Endothelial cell of umbilical vein (primary cell): Measurements from ENCODE around the gene ZNF511. TPM values are rescaled to one million over a fixed set of nuclear protein-coding genes. Genes with fewer than 3 reads are reported as not detected.

Source experiments
- BruUV-seq: library from RNA; stranded (reverse); fragments of 400-500 nt; replicated peaks from 2 replicates; lab custom pipeline; 2021; lab: Mats Ljungman, UMichigan
- CTCF ChIA-PET: fragments of 300-600, 350-600 bp; sonication (Branson Sonifier 250); formaldehyde crosslinking; loops from one replicate; lab custom pipeline; 2021; ENCODE audit warnings: antibody characterized with exemption, inconsistent platforms; lab: Charles Lee
- POLR2A ChIA-PET: fragments of 300-600, 350-600 bp; sonication (Branson Sonifier 250); formaldehyde crosslinking; loops from one replicate; lab custom pipeline; 2021; ENCODE audit warnings: antibody characterized with exemption, inconsistent platforms; lab: Charles Lee
- DNase-seq: peaks from one replicate; pipeline ENCODE4 v3.0.0-alpha.2; 2011; ENCODE audit warnings: low read depth, low spot score
- FAIRE-seq: peaks from 2 replicates; lab custom pipeline; 2011; peaks lifted over from hg19 to GRCh38; lab: Jason Lieb, UNC
- H2AFZ ChIP-seq: 2 replicates; pipeline ENCODE4 v1.6.0; 2012; ENCODE audit warnings: low read depth, low read length, control low read depth, inconsistent platforms
- H3K27ac ChIP-seq: 2 replicates; pipeline ENCODE4 v1.5.1; 2011; ENCODE audit warnings: low read depth, mild to moderate bottlenecking, control low read depth, low read length, moderate library complexity; ENCODE audit not compliant: insufficient read depth
- H3K27me3 ChIP-seq, 2 experiments: 2 replicates each; pipeline versions ENCODE4 v1.6.0 to v1.6.1; 2011; ENCODE audit warnings: low read length in 2 of 2, mixed read lengths in 1 of 2; ENCODE audit not compliant: control insufficient read depth in 2 of 2, insufficient read depth in 2 of 2
- H3K36me3 ChIP-seq, 2 experiments: 2 replicates in 1 of 2; 3 replicates in 1 of 2; pipeline ENCODE4 v1.5.1; 2011; ENCODE audit warnings: low read length in 2 of 2, mild to moderate bottlenecking in 1 of 2, moderate library complexity in 1 of 2; ENCODE audit not compliant: control insufficient read depth in 2 of 2, insufficient read depth in 2 of 2; ENCODE audit errors: extremely low read depth in 1 of 2
- H3K4me1 ChIP-seq: 3 replicates; pipeline ENCODE4 v1.5.1; 2011; ENCODE audit warnings: mild to moderate bottlenecking, low read length; ENCODE audit not compliant: control insufficient read depth, insufficient read depth; ENCODE audit errors: extremely low read depth
- H3K4me2 ChIP-seq: 2 replicates; pipeline ENCODE4 v1.6.1; 2011; ENCODE audit warnings: low read length, control low read depth, mixed read lengths; ENCODE audit not compliant: insufficient read depth
- H3K4me3 ChIP-seq, 3 experiments: fragments of 200-600 bp in 1 of 3; sonication (generic), shearing (Covaris generic) in 1 of 3; replicated peaks in 1 of 3; 2 replicates each; pipeline ENCODE4 v1.5.1; 2011 to 2016; ENCODE audit warnings: control low read depth in 3 of 3, low read length in 3 of 3, mild to moderate bottlenecking in 2 of 3, inconsistent platforms in 1 of 3, low read depth in 1 of 3, moderate library complexity in 1 of 3; ENCODE audit not compliant: insufficient read depth in 1 of 3
- H3K79me2 ChIP-seq: 2 replicates; pipeline ENCODE4 v1.6.0; 2012; ENCODE audit warnings: low read length, inconsistent platforms; ENCODE audit not compliant: control insufficient read depth, insufficient read depth
- H3K9ac ChIP-seq: replicated peaks from 2 replicates; pipeline ENCODE3; 2011; ENCODE audit warnings: low read length, control low read depth; ENCODE audit not compliant: insufficient read depth; ENCODE audit errors: extremely low read depth
- H3K9me1 ChIP-seq: replicated peaks from 3 replicates; pipeline ENCODE4 v1.6.0; 2011; ENCODE audit warnings: mild to moderate bottlenecking, low read length; ENCODE audit not compliant: control insufficient read depth, insufficient read depth; ENCODE audit errors: extremely low read depth
- H3K9me3 ChIP-seq: replicated peaks from 2 replicates; pipeline ENCODE4 v1.5.1; 2012; ENCODE audit warnings: low read length, inconsistent platforms; ENCODE audit not compliant: control insufficient read depth, insufficient read depth
- H4K20me1 ChIP-seq: replicated peaks from 2 replicates; pipeline ENCODE3; 2011; ENCODE audit warnings: mild to moderate bottlenecking, low read length; ENCODE audit not compliant: control insufficient read depth, insufficient read depth; ENCODE audit errors: extremely low read depth
- CTCF ChIP-seq, 2 donors: IDR thresholded peaks; 1 replicate in 1 of 2; 2 replicates in 1 of 2; pipeline ENCODE4 v1.5.1; 2011; ENCODE audit warnings: low read length in 2 of 2, mild to moderate bottlenecking in 2 of 2, moderate library complexity in 2 of 2, control low read depth in 1 of 2, inconsistent platforms in 1 of 2, low read depth in 1 of 2; ENCODE audit not compliant: insufficient read depth in 1 of 2; ENCODE audit errors: extremely low read depth in 1 of 2
- EZH2 ChIP-seq: IDR thresholded peaks from 2 replicates; pipeline ENCODE4 v1.6.1; 2012; ENCODE audit warnings: borderline replicate concordance, low read depth, mild to moderate bottlenecking, moderate library complexity, low read length, inconsistent platforms; ENCODE audit not compliant: severe bottlenecking
- FOS ChIP-seq: IDR thresholded peaks from 2 replicates; pipeline ENCODE4 v1.6.1; 2011; ENCODE audit warnings: mild to moderate bottlenecking, low read length, moderate library complexity, borderline replicate concordance; ENCODE audit not compliant: insufficient read depth
- GATA2 ChIP-seq: IDR thresholded peaks from 2 replicates; pipeline ENCODE4 v1.7.0; 2011; ENCODE audit warnings: low read depth, mild to moderate bottlenecking, moderate library complexity, mixed read lengths, low read length; ENCODE audit not compliant: insufficient read length, insufficient read depth
- JUN ChIP-seq: IDR thresholded peaks from 2 replicates; pipeline ENCODE4 v1.6.1; 2011; ENCODE audit warnings: borderline replicate concordance, low read depth; ENCODE audit not compliant: insufficient read length, insufficient read depth
- MAX ChIP-seq: IDR thresholded peaks from 2 replicates; pipeline ENCODE4 v1.6.1; 2011; ENCODE audit not compliant: insufficient read depth, insufficient read length
- MYC ChIP-seq: IDR thresholded peaks from one replicate; pipeline ENCODE4 v1.6.1; 2011; ENCODE audit warnings: mild to moderate bottlenecking, low read depth, low read length
- POLR2A ChIP-seq: IDR thresholded peaks from 2 replicates; pipeline ENCODE4 v1.6.1; 2012; ENCODE audit warnings: low read depth, mild to moderate bottlenecking, control low read depth, low read length
- POLR2AphosphoS5 ChIP-seq: IDR thresholded peaks from 2 replicates; pipeline ENCODE4 v1.6.1; 2012; ENCODE audit warnings: low read depth, mild to moderate bottlenecking, control low read depth, low read length, moderate library complexity; ENCODE audit not compliant: insufficient read depth
- dilution Hi-C: fragments of 300-500 bp; cut with MboI; formaldehyde crosslinking; loops from one replicate; pipeline ENCODE4 v1.15.0; 2019; ENCODE audit warnings: low sequenced_read_pairs; ENCODE audit not compliant: extremely low pct_ligation_motif_present
- intact Hi-C: fragments of 100-400 bp; cut with micrococcal nuclease; formaldehyde crosslinking; loops from one replicate; pipeline ENCODE4 v1.10.0; 2022
- polyA plus RNA-seq, 4 experiments: library from polyadenylated mRNA; depleted of rRNA in 3 of 4; stranded (reverse) in 3 of 4; unstranded in 1 of 4; fragments of >200 nt; gene quantifications; 2 replicates each; pipeline versions ENCODE4 v1.2.1 to v1.2.3, GENCODE V29; 2011 to 2012; ENCODE audit warnings: missing spikeins in 1 of 4
- total RNA-seq: library from RNA; stranded (reverse); gene quantifications from 2 replicates; pipeline ENCODE4 v1.2.3, GENCODE V29; 2021

ZNF511 gene
- total and polyA plus RNA-seq, 2 donors (not counting 3 experiments of a cell fraction or from before 2014, with no cell fraction given): 25.6 to 37.9 TPM

- peaks cover 15% of the 10 kb centered on the region for H3K79me2 ChIP-seq
- H3K27ac ChIP-seq: no peak overlapping the region
- H4K20me1 ChIP-seq: no peaks in the 10 kb centered on the region
- no peak overlapping the region for H3K4me3 ChIP-seq
- H3K27me3 ChIP-seq: no peaks in the 10 kb centered on the region
- DNase-seq (no peak), FAIRE-seq (no peak)
- BruUV-seq: no TSS peak
- H3K9me3 ChIP-seq: no peaks in the 10 kb centered on the region
- CTCF ChIA-PET: interaction anchor here (0.9 kb wide), 1 partner anchor 8 kb away, joined by 4 read pairs; no protein-coding TSS in a partner anchor
- intact Hi-C loops (loop anchor here (10.0 kb wide), 1 partner anchor 635 kb away; no protein-coding TSS in a partner anchor), dilution Hi-C loops (no loop called here)
- H3K36me3 ChIP-seq: peaks cover 6 to 43% of the 10 kb centered on the region in 2 experiments
- H3K9me1 ChIP-seq: no peaks in the 10 kb centered on the region
- TF ChIP-seq EZH2 (no peak), JUN (no peak), POLR2A (no peak), GATA2 (no peak), MAX (no peak), MYC (no peak), CTCF (IDR thresholded peaks at IDR 0.05; ENCODE audit: extremely low read depth in 1 of 2, insufficient read depth in 1 of 2, low read depth in 1 of 2, low read length in 2 of 2) (no peak), FOS (no peak), POLR2AphosphoS5 (no peak)
- POLR2A ChIA-PET: no interaction called here
- no peak overlapping the region for H3K4me2 ChIP-seq
- no peak overlapping the region for H2AFZ ChIP-seq
- no peaks in the 10 kb centered on the region for H3K4me1 ChIP-seq
- H3K9ac ChIP-seq: no peak overlapping the region
Measured at GRCh38 chr10:133299738-133300137, 9.0 kb upstream of the ZNF511 start.
